Liver (tissue), 9 donors: ENCODE measurements around the gene CFAP251. TPM values are rescaled to one million over a fixed set of nuclear protein-coding genes. Genes with fewer than 3 reads are reported as not detected.

Experiments
- DNase-seq: peaks from one replicate; pipeline ENCODE4 v3.0.0-alpha.2; 2017; ENCODE audit warnings: low spot score
- H3K27ac ChIP-seq, 2 donors: one replicate each; pipeline ENCODE4 v1.7.0; 2013; ENCODE audit warnings: inconsistent platforms in 2 of 2, low read length in 2 of 2, control low read depth in 1 of 2, low read depth in 1 of 2, mild to moderate bottlenecking in 1 of 2
- H3K27me3 ChIP-seq, 4 donors: one replicate each; pipeline versions ENCODE4 v1.6.1 to v1.7.0; 2013; ENCODE audit warnings: low read length in 3 of 4, inconsistent platforms in 1 of 4, mild to moderate bottlenecking in 1 of 4, moderate library complexity in 1 of 4; ENCODE audit not compliant: control insufficient read depth in 4 of 4, insufficient read depth in 4 of 4
- H3K36me3 ChIP-seq, 4 donors: one replicate each; pipeline versions ENCODE4 v1.6.1 to v1.7.0; 2013; ENCODE audit warnings: low read length in 3 of 4, mild to moderate bottlenecking in 3 of 4, low read depth in 1 of 4, moderate library complexity in 1 of 4; ENCODE audit not compliant: control insufficient read depth in 4 of 4, insufficient read depth in 3 of 4
- H3K4me1 ChIP-seq, 4 donors: one replicate each; pipeline versions ENCODE4 v1.6.1 to v1.7.0; 2013; ENCODE audit warnings: low read length in 3 of 4, mild to moderate bottlenecking in 3 of 4, moderate library complexity in 1 of 4; ENCODE audit not compliant: control insufficient read depth in 4 of 4, insufficient read depth in 4 of 4
- H3K4me3 ChIP-seq, 3 donors: one replicate each; pipeline versions ENCODE4 v1.6.1 to v1.7.0; 2013; ENCODE audit warnings: low read length in 3 of 3, control low read depth in 1 of 3, low read depth in 1 of 3, mild to moderate bottlenecking in 1 of 3
- H3K9ac ChIP-seq, 2 donors: one replicate each; pipeline ENCODE4 v1.7.0; 2013; ENCODE audit warnings: low read length in 2 of 2, mild to moderate bottlenecking in 2 of 2, moderate library complexity in 2 of 2, control low read depth in 1 of 2, low read depth in 1 of 2
- H3K9me3 ChIP-seq, 4 donors: one replicate each; pipeline versions ENCODE4 v1.6.1 to v1.7.0; 2013; ENCODE audit warnings: low read length in 3 of 4; ENCODE audit not compliant: control insufficient read depth in 4 of 4
- ATF3 ChIP-seq: IDR thresholded peaks from 2 replicates; pipeline ENCODE4 v1.6.1; 2016; ENCODE audit warnings: antibody characterized with exemption
- EGR1 ChIP-seq, 2 donors: IDR thresholded peaks; 2 replicates each; pipeline ENCODE4 v1.6.1; 2016 to 2018; ENCODE audit warnings: antibody characterized with exemption in 2 of 2, low read depth in 2 of 2
- FOXA1 ChIP-seq: IDR thresholded peaks from 2 replicates; pipeline ENCODE4 v1.6.1; 2016; ENCODE audit warnings: antibody characterized with exemption
- FOXA2 ChIP-seq: IDR thresholded peaks from 2 replicates; pipeline ENCODE4 v1.6.1; 2016; ENCODE audit warnings: antibody characterized with exemption
- GABPA ChIP-seq, 2 donors: IDR thresholded peaks in 1 of 2; conservative IDR thresholded peaks in 1 of 2; 2 replicates each; pipeline ENCODE4 v1.6.1; 2016; ENCODE audit warnings: antibody characterized with exemption in 2 of 2, mild to moderate bottlenecking in 1 of 2, moderate library complexity in 1 of 2
- HNF4A ChIP-seq, 2 donors: conservative IDR thresholded peaks; 2 replicates each; pipeline ENCODE4 v1.6.1; 2016; ENCODE audit warnings: antibody characterized with exemption in 2 of 2, mild to moderate bottlenecking in 2 of 2
- HNF4G ChIP-seq: IDR thresholded peaks from 2 replicates; pipeline ENCODE4 v1.6.1; 2016; ENCODE audit warnings: antibody characterized with exemption
- JUND ChIP-seq, 2 donors: IDR thresholded peaks; 2 replicates each; pipeline ENCODE4 v1.6.1; 2016; ENCODE audit warnings: antibody characterized with exemption in 2 of 2
- MAX ChIP-seq: IDR thresholded peaks from 2 replicates; pipeline ENCODE4 v1.6.1; 2016; ENCODE audit warnings: antibody characterized with exemption
- NR2F2 ChIP-seq: IDR thresholded peaks from 2 replicates; pipeline ENCODE4 v1.6.1; 2016; ENCODE audit warnings: antibody characterized with exemption
- RAD21 ChIP-seq, 2 donors: IDR thresholded peaks; 2 replicates each; pipeline ENCODE4 v1.6.1; 2016; ENCODE audit warnings: antibody characterized with exemption in 2 of 2, mild to moderate bottlenecking in 2 of 2
- REST ChIP-seq: IDR thresholded peaks from 2 replicates; pipeline ENCODE4 v1.6.1; 2016; ENCODE audit warnings: antibody characterized with exemption, mild to moderate bottlenecking
- RXRA ChIP-seq, 2 donors: IDR thresholded peaks; 2 replicates each; pipeline ENCODE4 v1.6.1; 2017 to 2018; ENCODE audit warnings: antibody characterized with exemption in 2 of 2, mild to moderate bottlenecking in 1 of 2
- SP1 ChIP-seq: IDR thresholded peaks from 2 replicates; pipeline ENCODE4 v1.6.1; 2018; ENCODE audit warnings: antibody characterized with exemption, mild to moderate bottlenecking
- TAF1 ChIP-seq: conservative IDR thresholded peaks from 2 replicates; pipeline ENCODE4 v1.6.1; 2016; ENCODE audit warnings: antibody characterized with exemption, mild to moderate bottlenecking
- YY1 ChIP-seq: IDR thresholded peaks from 2 replicates; pipeline ENCODE4 v1.6.1; 2016; ENCODE audit warnings: antibody characterized with exemption, mild to moderate bottlenecking
- WGBS: extraction: QIAGEN DNeasy Blood & Tissue Kit; methylation state at CpG from one replicate; pipeline ENCODE4 v1.1.7; 2013; 5-methylcytosine and 5-hydroxymethylcytosine counted together
- polyA plus RNA-seq, 2 donors: library from polyadenylated mRNA; stranded (reverse) in 1 of 2; unstranded in 1 of 2; fragments of 200-250 nt in 1 of 2; fragments of >200 nt in 1 of 2; fragmentation: Nextera tagmentation in 1 of 2; extraction: Ambion mirVana in 1 of 2; gene quantifications; one replicate each; pipeline versions ENCODE4 v1.2.1 to v1.2.3, GENCODE V29; 2013 to 2015
- total RNA-seq, 2 donors: library from RNA; depleted of rRNA; stranded (reverse); fragments of >200 nt; gene quantifications; one replicate each; pipeline ENCODE4 v1.2.3, GENCODE V29; 2014
- TF ChIP-seq, protein P1 (sequence below): IDR thresholded peaks from 2 replicates; pipeline ENCODE4 v1.6.1; 2016; ENCODE audit warnings: antibody characterized with exemption
- TF ChIP-seq, protein P2 (sequence below): fragments of 150-350 bp; IDR thresholded peaks from 2 replicates; pipeline ENCODE4 v1.5.1; 2017; ENCODE audit warnings: improper control_type of control experiment, low read depth, low read length; ENCODE audit not compliant: missing input control
- donor health status: healthy.
- donor health status: healthy.
- donor health status: healthy.
- donor health status: healthy.
- donor health status: healthy.

Gene CFAP251
- total and polyA plus RNA-seq, 4 donors = 1.6 to 4.0 (median 2.0) TPM

DNA sequence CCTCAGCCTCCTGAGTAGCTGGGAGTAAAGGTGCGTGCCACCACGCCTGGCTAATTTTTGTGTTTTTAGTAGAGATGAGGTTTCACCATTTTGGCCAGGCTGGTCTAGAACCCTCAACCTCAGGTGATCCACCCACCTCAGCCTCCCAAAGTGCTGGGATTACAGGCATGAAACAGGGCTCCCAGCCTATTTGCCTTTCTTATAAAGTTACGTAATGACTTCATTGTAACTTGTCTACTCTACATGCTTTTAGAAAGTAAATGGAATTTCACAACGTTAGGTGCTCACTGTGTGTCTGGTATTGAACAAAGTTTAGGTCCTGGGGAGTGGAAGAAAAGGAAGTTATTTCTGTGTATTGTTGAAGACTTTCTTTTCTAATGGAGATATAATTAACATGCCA, 12.5 kb downstream of the CFAP251 start:
- Histone ChIP-seq H3K9ac (no peak overlapping the region), H3K36me3 (no peaks in the 10 kb centered on the region), H3K4me1 (no peaks in the 10 kb centered on the region), H3K4me3 (no peak overlapping the region), H3K27me3 (no peaks in the 10 kb centered on the region), H3K9me3 (no peaks in the 10 kb centered on the region), H3K27ac (no peak overlapping the region)
- TF ChIP-seq, protein P1, sequence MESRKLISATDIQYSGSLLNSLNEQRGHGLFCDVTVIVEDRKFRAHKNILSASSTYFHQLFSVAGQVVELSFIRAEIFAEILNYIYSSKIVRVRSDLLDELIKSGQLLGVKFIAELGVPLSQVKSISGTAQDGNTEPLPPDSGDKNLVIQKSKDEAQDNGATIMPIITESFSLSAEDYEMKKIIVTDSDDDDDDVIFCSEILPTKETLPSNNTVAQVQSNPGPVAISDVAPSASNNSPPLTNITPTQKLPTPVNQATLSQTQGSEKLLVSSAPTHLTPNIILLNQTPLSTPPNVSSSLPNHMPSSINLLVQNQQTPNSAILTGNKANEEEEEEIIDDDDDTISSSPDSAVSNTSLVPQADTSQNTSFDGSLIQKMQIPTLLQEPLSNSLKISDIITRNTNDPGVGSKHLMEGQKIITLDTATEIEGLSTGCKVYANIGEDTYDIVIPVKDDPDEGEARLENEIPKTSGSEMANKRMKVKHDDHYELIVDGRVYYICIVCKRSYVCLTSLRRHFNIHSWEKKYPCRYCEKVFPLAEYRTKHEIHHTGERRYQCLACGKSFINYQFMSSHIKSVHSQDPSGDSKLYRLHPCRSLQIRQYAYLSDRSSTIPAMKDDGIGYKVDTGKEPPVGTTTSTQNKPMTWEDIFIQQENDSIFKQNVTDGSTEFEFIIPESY = no peak
- TF ChIP-seq MAX (no peak), GABPA (IDR thresholded peaks at IDR 0.05 in 1 of 2, conservative IDR thresholded peaks at IDR 0.05 in 1 of 2) (no peak), REST (no peak), RAD21 (IDR thresholded peaks at IDR 0.05) (no peak), NR2F2 (no peak), FOXA1 (no peak), FOXA2 (no peak), TAF1 (no peak), SP1 (no peak), HNF4G (no peak), EGR1 (IDR thresholded peaks at IDR 0.05; ENCODE audit: low read depth in 2 of 2) (no peak), YY1 (no peak), HNF4A (conservative IDR thresholded peaks at IDR 0.05) (no peak), JUND (IDR thresholded peaks at IDR 0.05) (no peak), ATF3 (no peak), RXRA (IDR thresholded peaks at IDR 0.05) (no peak)
- TF ChIP-seq, protein P2, sequence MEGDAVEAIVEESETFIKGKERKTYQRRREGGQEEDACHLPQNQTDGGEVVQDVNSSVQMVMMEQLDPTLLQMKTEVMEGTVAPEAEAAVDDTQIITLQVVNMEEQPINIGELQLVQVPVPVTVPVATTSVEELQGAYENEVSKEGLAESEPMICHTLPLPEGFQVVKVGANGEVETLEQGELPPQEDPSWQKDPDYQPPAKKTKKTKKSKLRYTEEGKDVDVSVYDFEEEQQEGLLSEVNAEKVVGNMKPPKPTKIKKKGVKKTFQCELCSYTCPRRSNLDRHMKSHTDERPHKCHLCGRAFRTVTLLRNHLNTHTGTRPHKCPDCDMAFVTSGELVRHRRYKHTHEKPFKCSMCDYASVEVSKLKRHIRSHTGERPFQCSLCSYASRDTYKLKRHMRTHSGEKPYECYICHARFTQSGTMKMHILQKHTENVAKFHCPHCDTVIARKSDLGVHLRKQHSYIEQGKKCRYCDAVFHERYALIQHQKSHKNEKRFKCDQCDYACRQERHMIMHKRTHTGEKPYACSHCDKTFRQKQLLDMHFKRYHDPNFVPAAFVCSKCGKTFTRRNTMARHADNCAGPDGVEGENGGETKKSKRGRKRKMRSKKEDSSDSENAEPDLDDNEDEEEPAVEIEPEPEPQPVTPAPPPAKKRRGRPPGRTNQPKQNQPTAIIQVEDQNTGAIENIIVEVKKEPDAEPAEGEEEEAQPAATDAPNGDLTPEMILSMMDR = no peak
- WGBS = 79% methylated on average over 4 of the region's 4 CpGs
- no peak for DNase-seq

DNA sequence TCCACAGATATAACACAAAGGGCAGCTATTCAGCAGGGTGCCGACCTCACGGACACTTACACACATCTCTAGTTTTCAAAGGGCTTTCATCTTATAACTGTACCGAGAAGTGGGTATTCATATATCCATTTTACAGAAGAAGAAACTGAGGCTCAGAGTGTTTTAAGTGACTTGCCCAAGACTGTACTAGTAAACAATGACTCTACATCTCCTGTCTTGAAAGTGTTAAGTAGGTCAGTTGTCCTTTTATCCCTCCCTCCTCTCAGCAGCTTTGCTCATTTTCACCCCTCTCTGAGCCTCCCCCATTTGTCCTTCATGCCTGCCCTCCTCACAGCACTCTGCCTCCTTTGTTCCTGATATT, 13.8 kb downstream of the CFAP251 start:
- no peaks in the 10 kb centered on the region for H3K36me3 ChIP-seq
- no peak for TF ChIP-seq YY1
- TF ChIP-seq GABPA (IDR thresholded peaks at IDR 0.05 in 1 of 2, conservative IDR thresholded peaks at IDR 0.05 in 1 of 2) = no peak
- no peak for TF ChIP-seq MAX
- TF ChIP-seq, protein P2 = no peak
- TF ChIP-seq, protein P1 = no peak

More for the DNA sequence above, 13.8 kb downstream of the CFAP251 start:
- WGBS = 82% methylated on average over 3 of the region's 3 CpGs
- H3K27ac ChIP-seq = no peak overlapping the region
- DNase-seq = no peak
- no peaks in the 10 kb centered on the region for H3K27me3 ChIP-seq
- no peaks in the 10 kb centered on the region for H3K9me3 ChIP-seq
- no peak overlapping the region for H3K4me3 ChIP-seq
- H3K9ac ChIP-seq = no peak overlapping the region
- no peaks in the 10 kb centered on the region for H3K4me1 ChIP-seq
